ENCODE data around the gene RPL22.

DNA sequence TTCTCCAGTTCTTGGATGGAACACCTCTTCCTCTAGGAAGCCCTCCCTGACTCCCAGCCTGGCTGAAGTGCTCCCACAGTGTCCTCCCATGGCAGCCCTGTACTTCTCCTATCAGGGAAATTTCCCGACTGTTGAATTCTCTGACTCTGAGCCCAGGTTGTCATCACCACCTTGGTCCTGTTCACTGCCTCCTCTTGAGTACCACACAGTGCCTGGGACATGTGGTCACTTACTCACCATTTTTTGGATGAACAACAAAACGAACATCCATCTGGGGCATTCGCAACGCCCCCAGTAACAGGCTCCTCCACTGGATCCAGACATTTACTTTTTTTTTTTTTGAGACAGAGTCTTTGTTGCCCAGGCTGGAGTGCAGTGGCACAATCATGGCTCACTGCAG lies 56.7 kb downstream of the RPL22 start:
- no peak for TF ChIP-seq POLR2AphosphoS5 (IDR thresholded peaks at IDR 0.05)
- TF ChIP-seq, protein P1, sequence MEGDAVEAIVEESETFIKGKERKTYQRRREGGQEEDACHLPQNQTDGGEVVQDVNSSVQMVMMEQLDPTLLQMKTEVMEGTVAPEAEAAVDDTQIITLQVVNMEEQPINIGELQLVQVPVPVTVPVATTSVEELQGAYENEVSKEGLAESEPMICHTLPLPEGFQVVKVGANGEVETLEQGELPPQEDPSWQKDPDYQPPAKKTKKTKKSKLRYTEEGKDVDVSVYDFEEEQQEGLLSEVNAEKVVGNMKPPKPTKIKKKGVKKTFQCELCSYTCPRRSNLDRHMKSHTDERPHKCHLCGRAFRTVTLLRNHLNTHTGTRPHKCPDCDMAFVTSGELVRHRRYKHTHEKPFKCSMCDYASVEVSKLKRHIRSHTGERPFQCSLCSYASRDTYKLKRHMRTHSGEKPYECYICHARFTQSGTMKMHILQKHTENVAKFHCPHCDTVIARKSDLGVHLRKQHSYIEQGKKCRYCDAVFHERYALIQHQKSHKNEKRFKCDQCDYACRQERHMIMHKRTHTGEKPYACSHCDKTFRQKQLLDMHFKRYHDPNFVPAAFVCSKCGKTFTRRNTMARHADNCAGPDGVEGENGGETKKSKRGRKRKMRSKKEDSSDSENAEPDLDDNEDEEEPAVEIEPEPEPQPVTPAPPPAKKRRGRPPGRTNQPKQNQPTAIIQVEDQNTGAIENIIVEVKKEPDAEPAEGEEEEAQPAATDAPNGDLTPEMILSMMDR (IDR thresholded peaks at IDR 0.05) = no peak
